Vagina (tissue), 2 donors: ENCODE results near the gene SEMA4B. TPM values are rescaled to one million over a fixed set of nuclear protein-coding genes. Genes with fewer than 3 reads are reported as not detected.

Experiments
- DNase-seq, 2 donors: peaks; one replicate each; pipeline ENCODE4 v3.0.0-alpha.2; 2017; ENCODE audit errors: extremely low spot score in 2 of 2
- H3K27ac ChIP-seq: fragments of 200-600 bp; sonication (generic); one replicate; pipeline ENCODE4 v1.5.1; 2019
- H3K27me3 ChIP-seq: fragments of 200-600 bp; sonication (generic); one replicate; pipeline ENCODE4 v1.5.1; 2019
- H3K36me3 ChIP-seq, 2 donors: fragments of 200-600 bp; sonication (generic); one replicate each; pipeline ENCODE4 v1.5.1; 2017 to 2019
- H3K4me1 ChIP-seq: fragments of 200-600 bp; sonication (generic); one replicate; pipeline ENCODE4 v1.5.1; 2019
- H3K4me3 ChIP-seq, 2 donors: fragments of 200-600 bp; sonication (generic); 1 replicate in 1 of 2; 2 replicates in 1 of 2; pipeline ENCODE4 v1.5.1; 2016 to 2019
- H3K9me3 ChIP-seq: fragments of 200-600 bp; sonication (generic); one replicate; pipeline ENCODE4 v1.5.1; 2019
- POLR2A ChIP-seq, 2 donors: fragments of 450-650 bp; IDR thresholded peaks; one replicate each; pipeline ENCODE4 v1.6.1; 2017; ENCODE audit warnings: antibody characterized with exemption in 2 of 2, mild to moderate bottlenecking in 2 of 2, moderate library complexity in 2 of 2
- POLR2AphosphoS5 ChIP-seq, 2 donors: sonication (generic); formaldehyde crosslinking; IDR thresholded peaks; one replicate each; pipeline ENCODE4 v1.9.0; 2017; ENCODE audit warnings: antibody characterized with exemption in 2 of 2, mild to moderate bottlenecking in 2 of 2, low read depth in 1 of 2; ENCODE audit not compliant: insufficient read depth in 1 of 2
- intact Hi-C: fragments of 100-400 bp; cut with DNase I; formaldehyde crosslinking; loops from one replicate; pipeline ENCODE4 v1.15.1; 2023
- total RNA-seq: library from RNA; depleted of rRNA; stranded (reverse); fragments of >200 nt; gene quantifications from one replicate; pipeline ENCODE4 v1.2.3, GENCODE V29; 2016
- TF ChIP-seq, protein P1 (sequence below), 3 experiments: fragments of 450-650 bp in 2 of 3; fragments of 200-600 bp in 1 of 3; sonication (generic) in 1 of 3; IDR thresholded peaks; one replicate each; pipeline ENCODE4 v1.5.1; 2017 to 2019; ENCODE audit warnings: antibody characterized with exemption in 3 of 3, mild to moderate bottlenecking in 2 of 3, moderate library complexity in 2 of 3

The SEMA4B gene
- total RNA-seq, 1 donor from 2014 or later, result 205 TPM

DNA sequence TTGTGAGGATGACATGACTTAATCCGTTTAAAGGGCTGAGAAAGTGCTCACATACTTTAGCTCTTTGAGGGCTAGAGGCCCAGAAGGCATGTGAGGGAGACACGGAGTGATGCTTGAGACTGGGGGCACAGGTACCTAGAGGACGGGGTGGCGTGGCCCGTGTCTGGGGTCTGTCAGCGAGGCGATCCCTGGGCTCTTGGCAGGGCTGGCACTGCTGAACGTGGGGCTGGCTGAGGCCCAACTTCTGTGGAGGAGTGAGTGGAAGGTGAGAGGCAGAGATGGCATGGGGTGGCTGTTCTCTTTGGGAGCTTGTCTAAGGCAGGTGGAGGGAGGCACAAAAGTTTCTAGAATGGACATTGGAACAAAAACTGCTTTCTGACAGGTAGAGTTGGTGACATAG, 9.5 kb downstream of the SEMA4B start:
- TF ChIP-seq, protein P1, sequence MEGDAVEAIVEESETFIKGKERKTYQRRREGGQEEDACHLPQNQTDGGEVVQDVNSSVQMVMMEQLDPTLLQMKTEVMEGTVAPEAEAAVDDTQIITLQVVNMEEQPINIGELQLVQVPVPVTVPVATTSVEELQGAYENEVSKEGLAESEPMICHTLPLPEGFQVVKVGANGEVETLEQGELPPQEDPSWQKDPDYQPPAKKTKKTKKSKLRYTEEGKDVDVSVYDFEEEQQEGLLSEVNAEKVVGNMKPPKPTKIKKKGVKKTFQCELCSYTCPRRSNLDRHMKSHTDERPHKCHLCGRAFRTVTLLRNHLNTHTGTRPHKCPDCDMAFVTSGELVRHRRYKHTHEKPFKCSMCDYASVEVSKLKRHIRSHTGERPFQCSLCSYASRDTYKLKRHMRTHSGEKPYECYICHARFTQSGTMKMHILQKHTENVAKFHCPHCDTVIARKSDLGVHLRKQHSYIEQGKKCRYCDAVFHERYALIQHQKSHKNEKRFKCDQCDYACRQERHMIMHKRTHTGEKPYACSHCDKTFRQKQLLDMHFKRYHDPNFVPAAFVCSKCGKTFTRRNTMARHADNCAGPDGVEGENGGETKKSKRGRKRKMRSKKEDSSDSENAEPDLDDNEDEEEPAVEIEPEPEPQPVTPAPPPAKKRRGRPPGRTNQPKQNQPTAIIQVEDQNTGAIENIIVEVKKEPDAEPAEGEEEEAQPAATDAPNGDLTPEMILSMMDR (IDR thresholded peaks at IDR 0.05), result no peak
- no peak for TF ChIP-seq POLR2AphosphoS5 (IDR thresholded peaks at IDR 0.05; ENCODE audit: insufficient read depth in 1 of 2, low read depth in 1 of 2)
- no peak for TF ChIP-seq POLR2A (IDR thresholded peaks at IDR 0.05)
- peak overlapping the region; percentile 66 for H3K27ac ChIP-seq
- intact Hi-C loops, result no loop called here
- no peak overlapping the region for H3K4me3 ChIP-seq
- no peaks in the 10 kb centered on the region for H3K27me3 ChIP-seq
- peaks cover 64% of the 10 kb centered on the region for H3K4me1 ChIP-seq
- H3K9me3 ChIP-seq, result no peaks in the 10 kb centered on the region
- DNase-seq, result no peak
- H3K36me3 ChIP-seq, result no peaks in the 10 kb centered on the region

DNA sequence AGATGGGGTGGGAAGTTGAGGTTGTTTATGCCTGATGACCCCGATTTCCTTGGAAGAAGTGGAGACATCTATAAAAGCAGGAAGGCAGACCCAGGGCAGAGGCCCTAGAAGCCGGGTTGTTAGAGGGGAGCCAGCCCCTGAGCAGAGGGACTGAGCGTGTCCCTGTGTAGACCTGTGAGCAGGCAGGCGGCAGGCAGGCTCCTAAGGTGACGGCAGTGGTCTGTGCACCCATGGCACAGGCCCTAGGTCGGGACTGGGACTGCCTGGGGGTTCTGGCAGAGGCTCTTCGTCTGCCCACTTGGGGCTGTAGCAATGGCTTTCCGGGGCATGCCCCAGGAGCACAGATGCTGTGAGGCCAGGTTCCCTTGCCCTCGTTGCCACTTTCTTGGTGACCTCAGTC, 9.9 kb downstream of the SEMA4B start:
- no peak overlapping the region for H3K4me3 ChIP-seq
- DNase-seq, result no peak
- intact Hi-C loops, result no loop called here
- no peaks in the 10 kb centered on the region for H3K36me3 ChIP-seq
- H3K27ac ChIP-seq, result peak overlapping the region; percentile 66
- H3K4me1 ChIP-seq, result peaks cover 59% of the 10 kb centered on the region
- no peaks in the 10 kb centered on the region for H3K9me3 ChIP-seq
- no peaks in the 10 kb centered on the region for H3K27me3 ChIP-seq
- TF ChIP-seq, protein P1 (IDR thresholded peaks at IDR 0.05), result no peak
- TF ChIP-seq POLR2AphosphoS5 (IDR thresholded peaks at IDR 0.05; ENCODE audit: insufficient read depth in 1 of 2, low read depth in 1 of 2) (no peak), POLR2A (IDR thresholded peaks at IDR 0.05) (no peak)

DNA sequence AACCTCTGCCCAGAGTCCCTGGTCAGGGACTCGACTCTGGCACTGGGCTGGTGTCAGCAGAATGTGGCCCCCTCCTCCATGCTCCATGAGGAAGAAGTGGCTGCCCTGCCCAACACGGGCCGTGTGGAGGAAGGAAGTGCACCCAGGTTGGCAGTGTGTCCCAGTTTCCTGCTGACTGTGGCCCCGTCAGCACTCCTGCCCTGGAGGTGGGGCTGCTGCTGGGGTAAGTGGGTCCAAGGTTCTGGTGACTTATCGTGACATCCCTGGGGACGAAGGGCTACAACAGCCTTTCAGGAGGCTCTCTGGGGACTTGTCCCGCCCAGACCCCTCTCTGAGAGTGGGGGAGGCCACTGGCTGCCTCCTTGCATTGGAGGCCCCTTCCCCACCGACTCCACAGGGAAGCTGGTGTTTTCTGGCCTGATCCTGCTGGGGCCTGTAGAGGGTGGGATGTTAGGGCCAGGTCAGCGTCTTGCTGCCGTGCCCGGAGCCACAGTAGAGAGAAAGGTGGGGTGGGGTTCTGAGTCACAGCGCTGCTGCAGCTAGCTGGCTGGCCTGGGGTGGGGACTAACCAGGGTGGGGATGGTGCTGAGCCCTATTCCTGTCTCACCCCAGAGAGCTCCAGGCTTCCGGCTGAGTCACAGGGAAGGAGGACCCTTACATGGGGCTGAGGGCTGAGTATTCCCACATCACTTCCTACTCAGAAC, 10.5 kb downstream of the SEMA4B start:
- Histone ChIP-seq H3K27ac (peak overlapping the region; percentile 66), H3K36me3 (no peaks in the 10 kb centered on the region), H3K9me3 (no peaks in the 10 kb centered on the region), H3K27me3 (no peaks in the 10 kb centered on the region), H3K4me3 (no peak overlapping the region), H3K4me1 (peaks cover 54% of the 10 kb centered on the region)
- DNase-seq, result no peak
- intact Hi-C loops, result no loop called here
- TF ChIP-seq, protein P1 (IDR thresholded peaks at IDR 0.05), result no peak
- TF ChIP-seq POLR2A (IDR thresholded peaks at IDR 0.05) (no peak), POLR2AphosphoS5 (IDR thresholded peaks at IDR 0.05; ENCODE audit: insufficient read depth in 1 of 2, low read depth in 1 of 2) (peak in 1 of 2 donors; percentile 30)

DNA sequence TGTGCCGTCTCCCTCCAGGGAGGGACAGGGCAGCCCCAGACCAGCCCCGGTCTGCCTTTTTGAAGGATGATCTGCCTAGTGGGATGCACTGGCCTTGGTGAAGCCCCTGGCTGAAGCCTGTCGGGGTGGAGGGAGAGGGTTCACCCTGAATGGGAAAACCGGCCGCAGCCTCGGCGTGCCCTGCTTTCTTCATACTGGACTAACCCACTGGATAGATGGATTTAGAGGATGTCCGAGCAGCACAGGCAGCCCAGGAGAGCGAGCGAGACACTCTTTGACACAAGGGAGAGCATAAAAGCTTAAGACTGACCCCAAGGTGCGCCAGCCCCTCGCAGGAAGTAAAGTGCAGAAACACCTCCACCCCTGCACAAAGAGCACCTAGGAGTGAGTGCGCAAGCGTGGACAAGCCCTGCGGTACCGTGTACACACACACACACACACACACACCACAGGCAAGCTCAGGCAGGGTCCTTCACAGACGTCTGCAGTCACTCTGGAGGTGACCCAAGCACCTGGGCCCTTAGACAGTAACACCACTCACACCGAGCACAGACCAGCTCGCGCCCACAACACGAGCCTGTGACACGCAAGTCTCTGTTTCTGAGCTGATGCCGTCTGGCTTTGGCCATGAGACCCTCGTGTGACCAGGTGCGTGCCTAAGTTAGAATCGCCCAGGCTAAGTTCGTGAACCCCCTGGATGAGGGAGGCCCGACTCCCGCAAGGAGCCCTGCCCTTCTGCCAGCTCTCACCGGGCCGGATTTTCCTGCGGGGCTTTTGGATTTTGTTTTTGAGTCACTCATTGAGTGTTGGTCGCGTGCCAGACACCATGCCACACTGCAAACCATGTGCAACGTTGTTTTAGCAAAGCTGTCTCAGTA, 11.3 kb downstream of the SEMA4B start:
- Histone ChIP-seq H3K27me3 (no peaks in the 10 kb centered on the region), H3K27ac (peak overlapping the region; percentile 1), H3K9me3 (no peaks in the 10 kb centered on the region), H3K4me1 (peaks cover 56% of the 10 kb centered on the region), H3K36me3 (no peaks in the 10 kb centered on the region), H3K4me3 (no peak overlapping the region)
- intact Hi-C loops, result no loop called here
- TF ChIP-seq, protein P1 (IDR thresholded peaks at IDR 0.05), result no peak
- no peak for TF ChIP-seq POLR2A (IDR thresholded peaks at IDR 0.05)
- no peak for TF ChIP-seq POLR2AphosphoS5 (IDR thresholded peaks at IDR 0.05; ENCODE audit: insufficient read depth in 1 of 2, low read depth in 1 of 2)
- no peak for DNase-seq
